Neural progenitor cell (in vitro differentiated cells): ENCODE results near the gene TK2.

Source experiments
- CTCF ChIP-seq: fragments of 200-600 bp; sonication (generic); IDR thresholded peaks from 2 replicates; pipeline ENCODE4 v1.5.1; 2017; ENCODE audit warnings: antibody characterized with exemption, mild to moderate bottlenecking
- EZH2 ChIP-seq: fragments of 200-600 bp; sonication (generic); IDR thresholded peaks from 2 replicates; pipeline ENCODE4 v1.6.1; 2017; ENCODE audit warnings: antibody characterized with exemption, mild to moderate bottlenecking, moderate library complexity
- EZH2phosphoT487 ChIP-seq: fragments of 200-600 bp; sonication (generic); IDR thresholded peaks from 2 replicates; pipeline ENCODE4 v1.6.1; 2017; ENCODE audit warnings: antibody characterized with exemption

DNA sequence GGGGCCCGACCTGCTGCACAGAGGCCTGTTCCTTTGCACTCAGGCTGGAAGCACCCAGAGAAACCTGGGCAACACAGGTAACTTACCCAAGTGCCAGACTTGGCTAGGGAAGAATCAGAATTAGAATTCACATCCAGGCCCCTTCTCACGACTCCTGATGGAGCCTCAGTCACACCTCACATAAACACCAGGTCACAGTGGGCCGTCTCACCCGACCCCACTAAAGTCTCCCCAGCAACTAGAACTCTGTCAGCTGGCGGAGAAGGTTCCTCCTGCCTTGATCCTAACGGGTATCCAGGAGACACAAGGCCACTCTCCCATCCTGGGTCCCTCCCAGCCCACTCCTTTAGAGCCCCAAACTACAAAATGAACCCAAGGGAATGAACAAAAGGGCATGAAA is 6.4 kb downstream of the TK2 start:
- TF ChIP-seq CTCF, result no peak
- no peak for TF ChIP-seq EZH2
- TF ChIP-seq EZH2phosphoT487, result no peak
